GM13977 (cell line): ENCODE measurements around the gene TXNDC8.
"Not testable (repeated sequence)": the region's sequence is repeated elsewhere in the genome, so short reads cannot be mapped to it uniquely, and the experiment has no call there.

Source experiments
- DNase-seq: peaks from one replicate; pipeline ENCODE4 v3.0.0; 2012; ENCODE audit warnings: low spot score
- in situ Hi-C: fragments of 300-500 bp; cut with MboI; formaldehyde crosslinking; loops from one replicate; pipeline ENCODE4 v1.12.0; 2022; ENCODE audit warnings: low sequenced_read_pairs, low pct_unique_long_range_greater_than_20kb, mixed read lengths, inconsistent platforms; ENCODE audit not compliant: unreplicated experiment
- TF ChIP-seq, protein P1 (sequence below): IDR thresholded peaks from 2 replicates; pipeline ENCODE4 v1.5.1; 2012; ENCODE audit warnings: mild to moderate bottlenecking, control low read depth; ENCODE audit not compliant: insufficient read depth; ENCODE audit errors: extremely low read depth, missing control alignments

TXNDC8 gene

DNA sequence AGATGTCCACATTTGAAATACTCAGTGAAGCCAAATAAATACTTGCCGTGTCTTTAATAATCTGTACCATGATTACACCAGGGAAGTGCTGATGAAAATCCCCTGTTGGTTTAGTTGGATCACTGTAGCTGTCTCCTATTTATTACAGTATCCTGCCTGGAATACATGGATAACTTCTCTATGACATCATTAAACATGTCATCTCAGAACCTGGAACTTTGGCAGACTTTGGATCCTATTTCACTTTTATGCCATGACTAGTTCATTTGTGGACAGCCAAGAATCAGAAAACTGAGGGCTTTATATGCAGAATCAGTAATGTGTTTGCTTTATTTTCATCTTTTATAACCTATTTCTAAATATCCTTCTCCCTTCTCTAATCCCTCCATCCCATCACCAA lies at the start of gene TXNDC8:
TXNDC8 (minus strand) TSS at position 137 of the 400 bp plus-strand sequence.
- TF ChIP-seq, protein P1, sequence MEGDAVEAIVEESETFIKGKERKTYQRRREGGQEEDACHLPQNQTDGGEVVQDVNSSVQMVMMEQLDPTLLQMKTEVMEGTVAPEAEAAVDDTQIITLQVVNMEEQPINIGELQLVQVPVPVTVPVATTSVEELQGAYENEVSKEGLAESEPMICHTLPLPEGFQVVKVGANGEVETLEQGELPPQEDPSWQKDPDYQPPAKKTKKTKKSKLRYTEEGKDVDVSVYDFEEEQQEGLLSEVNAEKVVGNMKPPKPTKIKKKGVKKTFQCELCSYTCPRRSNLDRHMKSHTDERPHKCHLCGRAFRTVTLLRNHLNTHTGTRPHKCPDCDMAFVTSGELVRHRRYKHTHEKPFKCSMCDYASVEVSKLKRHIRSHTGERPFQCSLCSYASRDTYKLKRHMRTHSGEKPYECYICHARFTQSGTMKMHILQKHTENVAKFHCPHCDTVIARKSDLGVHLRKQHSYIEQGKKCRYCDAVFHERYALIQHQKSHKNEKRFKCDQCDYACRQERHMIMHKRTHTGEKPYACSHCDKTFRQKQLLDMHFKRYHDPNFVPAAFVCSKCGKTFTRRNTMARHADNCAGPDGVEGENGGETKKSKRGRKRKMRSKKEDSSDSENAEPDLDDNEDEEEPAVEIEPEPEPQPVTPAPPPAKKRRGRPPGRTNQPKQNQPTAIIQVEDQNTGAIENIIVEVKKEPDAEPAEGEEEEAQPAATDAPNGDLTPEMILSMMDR: no peak
- DNase-seq: no peak
- in situ Hi-C loops: no loop called here

DNA sequence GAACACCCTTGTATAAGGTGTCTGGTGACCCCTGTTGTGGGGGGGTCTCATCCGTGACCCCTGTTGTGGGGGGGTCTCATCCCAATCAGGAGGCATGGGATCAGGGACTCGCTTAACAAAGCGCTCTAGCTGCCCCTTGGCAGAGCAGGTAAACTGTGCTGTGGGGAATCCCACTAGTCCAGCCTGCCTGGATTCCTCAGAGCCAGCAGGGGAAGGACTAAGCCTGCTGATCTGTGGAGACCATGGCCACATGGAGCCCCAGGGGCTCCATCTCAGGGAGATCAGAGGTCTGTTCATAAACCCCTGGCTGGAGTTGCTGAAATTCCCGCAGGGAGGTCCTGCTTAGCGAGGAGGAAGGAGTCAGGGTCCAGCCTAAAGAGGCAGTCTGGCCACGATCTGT lies 45.8 kb upstream of the TXNDC8 start:
- in situ Hi-C loops: no loop called here
- TF ChIP-seq, protein P1: no peak
- no peak for DNase-seq

DNA sequence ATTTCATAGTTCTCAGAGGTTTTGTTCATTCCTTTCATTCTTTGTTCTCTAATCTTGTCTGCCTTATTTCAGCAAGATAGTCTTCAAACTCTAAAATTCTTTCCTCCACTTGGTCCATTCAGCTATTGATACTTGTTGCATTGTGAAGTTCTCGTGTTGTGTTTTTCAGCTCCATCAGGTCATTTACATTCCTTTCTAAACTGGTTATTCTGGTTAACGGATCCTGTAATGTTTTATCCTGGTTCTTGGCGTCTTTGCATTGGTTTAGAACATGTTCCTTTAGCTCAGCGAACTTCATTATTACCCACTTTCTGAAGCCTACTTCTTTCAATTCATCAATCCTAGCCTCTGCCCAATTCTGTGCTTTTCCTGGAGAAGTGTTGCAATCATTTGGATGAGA lies 45.1 kb upstream of the TXNDC8 start:
- in situ Hi-C loops: no loop called here
- DNase-seq: no peak
- TF ChIP-seq, protein P1: no peak

DNA sequence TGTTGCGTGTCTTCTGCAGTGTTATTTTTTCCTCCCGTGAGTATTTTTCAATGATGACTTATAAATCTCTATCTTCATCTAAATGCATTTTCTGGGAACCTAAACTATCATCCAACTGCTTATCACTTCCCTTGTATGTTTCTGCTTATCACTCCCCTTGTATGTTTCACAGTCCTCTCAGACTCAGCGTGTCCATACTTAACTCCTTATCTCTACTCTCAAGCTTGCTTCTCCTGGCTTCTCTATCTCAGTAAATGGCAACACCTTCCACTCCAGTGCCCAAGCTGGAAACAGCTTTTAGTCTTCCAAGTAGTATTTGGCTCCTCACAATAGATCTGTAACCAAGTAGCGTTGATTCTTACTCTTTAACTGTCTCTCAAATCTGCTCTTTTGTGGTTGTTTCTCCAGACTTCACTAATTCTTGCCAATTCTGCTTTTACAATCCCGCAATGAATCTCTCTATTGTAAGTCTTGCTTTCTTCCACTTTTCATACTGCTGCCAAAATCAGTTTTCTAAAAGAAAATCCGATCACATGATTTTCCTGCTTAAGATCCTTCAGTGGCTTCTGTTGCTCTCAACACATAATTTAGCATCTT lies 33.8 kb upstream of the TXNDC8 start:
- in situ Hi-C loops: no loop called here
- TF ChIP-seq, protein P1: no peak
- no peak for DNase-seq

DNA sequence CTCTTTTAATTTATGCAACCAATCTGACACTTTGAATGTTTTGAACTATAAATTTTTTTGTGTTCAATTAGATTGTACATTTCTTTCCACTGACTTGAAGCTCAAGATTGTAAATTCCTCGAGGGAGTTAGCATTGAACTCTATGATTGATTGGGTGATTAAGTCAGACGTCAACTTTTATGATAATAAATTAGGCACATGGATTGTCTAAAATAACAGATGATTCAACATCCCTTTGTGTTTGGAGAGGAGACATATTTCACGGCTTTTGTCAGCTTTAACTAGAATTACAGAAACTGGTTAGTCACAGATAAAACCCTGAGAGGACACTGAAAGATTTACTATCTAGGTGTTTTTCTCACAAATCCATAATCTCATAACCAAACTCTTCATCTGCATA lies 32.7 kb upstream of the TXNDC8 start:
- TF ChIP-seq, protein P1: no peak
- in situ Hi-C loops: no loop called here
- no peak for DNase-seq

DNA sequence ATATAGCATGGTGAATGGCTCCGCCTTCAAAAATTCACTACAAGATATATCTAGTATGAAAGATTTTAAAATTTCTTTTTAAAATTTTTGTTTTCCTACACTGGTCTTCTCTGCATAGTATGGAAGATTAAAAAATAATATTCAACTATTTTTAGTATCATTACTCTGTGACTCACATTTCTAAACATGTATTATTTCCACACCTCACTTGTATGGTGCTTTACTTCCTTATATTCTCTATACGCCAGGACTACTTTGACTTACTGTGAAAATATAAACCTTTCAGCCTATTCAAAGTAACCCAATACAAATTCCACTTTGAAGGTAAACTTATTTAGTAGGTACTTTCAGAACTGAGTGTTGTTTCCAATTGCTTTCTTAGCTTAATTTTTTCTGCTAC lies 26.8 kb upstream of the TXNDC8 start:
- DNase-seq: no peak
- in situ Hi-C loops: no loop called here
- TF ChIP-seq, protein P1: no peak

DNA sequence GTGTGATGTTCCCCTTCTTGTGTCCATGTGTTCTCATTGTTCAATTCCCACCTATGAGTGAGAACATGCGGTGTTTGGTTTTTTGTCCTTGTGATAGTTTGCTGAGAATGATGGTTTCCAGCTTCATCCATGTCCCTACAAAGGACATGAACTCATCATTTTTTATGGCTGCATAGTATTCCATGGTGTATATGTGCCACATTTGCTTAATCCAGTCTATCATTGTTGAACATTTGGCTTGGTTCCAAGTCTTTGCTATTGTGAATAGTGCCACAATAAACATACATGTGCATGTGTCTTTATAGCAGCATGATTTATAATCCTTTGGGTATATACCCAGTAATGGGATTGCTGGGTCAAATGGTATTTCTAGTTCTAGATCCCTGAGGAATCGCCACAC lies 21.3 kb upstream of the TXNDC8 start:
- DNase-seq, in situ Hi-C loops: not testable (repeated sequence)
